HUES6 (cell line): ENCODE data around the gene ECT2L.

Experiments used
- H3K27ac ChIP-seq: 2 replicates; pipeline ENCODE4 v1.7.0; 2013; ENCODE audit warnings: low read depth, mild to moderate bottlenecking, low read length, inconsistent platforms
- H3K27me3 ChIP-seq: 2 replicates; pipeline ENCODE4 v1.6.1; 2013; ENCODE audit warnings: low read length; ENCODE audit not compliant: control insufficient read depth, insufficient read depth
- H3K36me3 ChIP-seq: 2 replicates; pipeline ENCODE4 v1.6.1; 2013; ENCODE audit warnings: low read length; ENCODE audit not compliant: control insufficient read depth, insufficient read depth
- H3K4me1 ChIP-seq: 2 replicates; pipeline ENCODE4 v1.6.1; 2013; ENCODE audit warnings: low read length; ENCODE audit not compliant: control insufficient read depth, insufficient read depth
- H3K4me3 ChIP-seq: 2 replicates; pipeline ENCODE4 v1.5.1; 2013; ENCODE audit warnings: low read depth, low read length
- H3K9ac ChIP-seq: one replicate; pipeline ENCODE4 v1.6.1; 2013; ENCODE audit warnings: mild to moderate bottlenecking, low read length
- H3K9me3 ChIP-seq: 2 replicates; pipeline ENCODE4 v1.6.1; 2013; ENCODE audit warnings: low read depth, low read length; ENCODE audit not compliant: control insufficient read depth, insufficient read depth

The ECT2L gene

GRCh38 chr6:138864343-138864890, 68.5 kb downstream of the ECT2L start:
- Histone ChIP-seq H3K9ac (no peak overlapping the region), H3K36me3 (no peaks in the 10 kb centered on the region), H3K27me3 (no peaks in the 10 kb centered on the region), H3K4me3 (no peak overlapping the region), H3K4me1 (peaks cover 5% of the 10 kb centered on the region; the same call in 1 of the 2 replicates), H3K27ac (no peak overlapping the region), H3K9me3 (no peaks in the 10 kb centered on the region)

- Histone ChIP-seq H3K4me1 (peaks cover 14% of the 10 kb centered on the region; the same call in 1 of the 2 replicates), H3K36me3 (no peaks in the 10 kb centered on the region), H3K9ac (no peak overlapping the region), H3K27ac (no peak overlapping the region), H3K4me3 (no peak overlapping the region), H3K9me3 (no peaks in the 10 kb centered on the region), H3K27me3 (no peaks in the 10 kb centered on the region)
Observed at GRCh38 chr6:138865480-138866109, 69.7 kb downstream of the ECT2L start.

GRCh38 chr6:138868181-138868580, 72.3 kb downstream of the ECT2L start:
- H3K36me3 ChIP-seq, result no peaks in the 10 kb centered on the region
- no peak overlapping the region for H3K4me3 ChIP-seq
- no peak overlapping the region for H3K27ac ChIP-seq
- no peaks in the 10 kb centered on the region for H3K9me3 ChIP-seq
- H3K4me1 ChIP-seq, result peaks cover 14% of the 10 kb centered on the region; the same call in 1 of the 2 replicates
- no peak overlapping the region for H3K9ac ChIP-seq
- no peaks in the 10 kb centered on the region for H3K27me3 ChIP-seq

- peaks cover 14% of the 10 kb centered on the region; the same call in 1 of the 2 replicates for H3K4me1 ChIP-seq
- H3K27me3 ChIP-seq, result no peaks in the 10 kb centered on the region
- no peak overlapping the region for H3K27ac ChIP-seq
- H3K9me3 ChIP-seq, result no peaks in the 10 kb centered on the region
- no peak overlapping the region for H3K4me3 ChIP-seq
- no peaks in the 10 kb centered on the region for H3K36me3 ChIP-seq
- no peak overlapping the region for H3K9ac ChIP-seq
Observed at GRCh38 chr6:138869398-138869797, 73.5 kb downstream of the ECT2L start.

- H3K9ac ChIP-seq, result no peak overlapping the region
- H3K27ac ChIP-seq, result no peak overlapping the region
- H3K9me3 ChIP-seq, result no peaks in the 10 kb centered on the region
- H3K4me1 ChIP-seq, result peaks cover 14% of the 10 kb centered on the region; the same call in 1 of the 2 replicates
- no peaks in the 10 kb centered on the region for H3K36me3 ChIP-seq
- no peak overlapping the region for H3K4me3 ChIP-seq
- H3K27me3 ChIP-seq, result no peaks in the 10 kb centered on the region
Observed at GRCh38 chr6:138873191-138873590, 77.3 kb downstream of the ECT2L start.

- H3K27ac ChIP-seq, result no peak overlapping the region
- no peaks in the 10 kb centered on the region for H3K4me1 ChIP-seq
- H3K27me3 ChIP-seq, result no peaks in the 10 kb centered on the region
- H3K9me3 ChIP-seq, result 0 out of 2 replicates have a peak, but pooled peaks cover 2% of the 10 kb centered on the region
- H3K9ac ChIP-seq, result no peak overlapping the region
- H3K36me3 ChIP-seq, result no peaks in the 10 kb centered on the region
- no peak overlapping the region for H3K4me3 ChIP-seq
Observed at GRCh38 chr6:138882369-138883017, 86.6 kb downstream of the ECT2L start.

GRCh38 chr6:138885156-138885819, 89.4 kb downstream of the ECT2L start:
- no peaks in the 10 kb centered on the region for H3K27me3 ChIP-seq
- H3K27ac ChIP-seq, result no peak overlapping the region
- no peaks in the 10 kb centered on the region for H3K36me3 ChIP-seq
- no peak overlapping the region for H3K9ac ChIP-seq
- H3K9me3 ChIP-seq, result 0 out of 2 replicates have a peak, but pooled peaks cover 2% of the 10 kb centered on the region
- H3K4me3 ChIP-seq, result no peak overlapping the region
- no peaks in the 10 kb centered on the region for H3K4me1 ChIP-seq

- H3K36me3 ChIP-seq, result 0 out of 2 replicates have a peak, but pooled peaks cover 4% of the 10 kb centered on the region
- peaks cover 11% of the 10 kb centered on the region; the same call in 1 of the 2 replicates for H3K4me1 ChIP-seq
- no peak overlapping the region for H3K4me3 ChIP-seq
- no peaks in the 10 kb centered on the region for H3K9me3 ChIP-seq
- no peak overlapping the region for H3K27ac ChIP-seq
- H3K9ac ChIP-seq, result no peak overlapping the region
- no peaks in the 10 kb centered on the region for H3K27me3 ChIP-seq
Observed at GRCh38 chr6:138891255-138891986, 95.5 kb downstream of the ECT2L start.

GRCh38 chr6:138896104-138896756, 100.3 kb downstream of the ECT2L start:
- Histone ChIP-seq H3K27me3 (no peaks in the 10 kb centered on the region), H3K9ac (no peak overlapping the region), H3K4me3 (no peak overlapping the region), H3K36me3 (peaks cover 26% of the 10 kb centered on the region), H3K9me3 (no peaks in the 10 kb centered on the region), H3K4me1 (peaks cover 8% of the 10 kb centered on the region; the same call in 1 of the 2 replicates), H3K27ac (no peak overlapping the region)

- Histone ChIP-seq H3K9me3 (no peaks in the 10 kb centered on the region), H3K27me3 (no peaks in the 10 kb centered on the region), H3K9ac (no peak overlapping the region), H3K36me3 (peaks cover 34% of the 10 kb centered on the region), H3K27ac (no peak overlapping the region), H3K4me3 (no peak overlapping the region), H3K4me1 (no peaks in the 10 kb centered on the region)
Observed at GRCh38 chr6:138897031-138897430, 101.1 kb downstream of the ECT2L start.
